ENCODE measurements around the gene HPX. TPM values are rescaled to one million over a fixed set of nuclear protein-coding genes. Genes with fewer than 3 reads are reported as not detected.

Gene HPX
- total RNA-seq, 1 donor from 2014 or later = not detected

- DNase-seq (ENCODE audit: low read depth in 2 of 2) = peak; percentile 94 to 95
These were observed 28.1 kb upstream of the HPX start for GRCh38 chr11:6468712-6469495.

- no peak for DNase-seq (ENCODE audit: low read depth in 2 of 2)
These were observed 18.3 kb upstream of the HPX start for GRCh38 chr11:6459099-6459450.

GRCh38 chr11:6458352-6459098 is 17.7 kb upstream of the HPX start:
- DNase-seq (ENCODE audit: low read depth in 2 of 2) = no peak

- no peak for DNase-seq (ENCODE audit: low read depth in 2 of 2)
These were observed 17.0 kb upstream of the HPX start for GRCh38 chr11:6457581-6458320.

- DNase-seq (ENCODE audit: low read depth in 2 of 2) = no peak
These were observed 15.7 kb upstream of the HPX start for GRCh38 chr11:6456361-6457073.

- no peak for DNase-seq (ENCODE audit: low read depth in 2 of 2)
These were observed 14.3 kb upstream of the HPX start for GRCh38 chr11:6455070-6455469.

GRCh38 chr11:6453152-6453551 is 12.4 kb upstream of the HPX start:
- no peak for DNase-seq (ENCODE audit: low read depth in 2 of 2)

- no peak for DNase-seq (ENCODE audit: low read depth in 2 of 2)
These were observed 11.4 kb upstream of the HPX start for GRCh38 chr11:6452219-6452618.

- DNase-seq (ENCODE audit: low read depth in 2 of 2) = no peak
These were observed 7.8 kb upstream of the HPX start for GRCh38 chr11:6448574-6448973.

- peak; percentile 58 to 67 for DNase-seq (ENCODE audit: low read depth in 2 of 2)
These were observed 2.6 kb upstream of the HPX start for GRCh38 chr11:6443269-6444003.

GRCh38 chr11:6442441-6442840 is 1.7 kb upstream of the HPX start:
- DNase-seq (ENCODE audit: low read depth in 2 of 2) = no peak

GRCh38 chr11:6438979-6439571 is 1.7 kb downstream of the HPX start:
- DNase-seq (ENCODE audit: low read depth in 2 of 2) = peak; percentile 73 to 83

- DNase-seq (ENCODE audit: low read depth in 2 of 2) = no peak
These were observed 2.8 kb downstream of the HPX start for GRCh38 chr11:6437993-6438392.

- no peak for DNase-seq (ENCODE audit: low read depth in 2 of 2)
These were observed 3.4 kb downstream of the HPX start for GRCh38 chr11:6437423-6437822.

- no peak for DNase-seq (ENCODE audit: low read depth in 2 of 2)
These were observed 6.7 kb downstream of the HPX start for GRCh38 chr11:6433998-6434660.

GRCh38 chr11:6431861-6432260 is 8.9 kb downstream of the HPX start:
- DNase-seq (ENCODE audit: low read depth in 2 of 2) = no peak

GRCh38 chr11:6427516-6427915 is 13.3 kb downstream of the HPX start:
- DNase-seq (ENCODE audit: low read depth in 2 of 2) = no peak

- DNase-seq (ENCODE audit: low read depth in 2 of 2) = no peak
These were observed 20.1 kb downstream of the HPX start for GRCh38 chr11:6420677-6421076.

GRCh38 chr11:6419009-6419631 is 21.7 kb downstream of the HPX start, which contains the start of gene APBB1:
Gene APBB1, minus strand, starts transcription at chr11:6419094. Its CDS starts 7,747 bp downstream, at chr11:6411347.
- peak; percentile 64 to 70 for DNase-seq (ENCODE audit: low read depth in 2 of 2)

Data from lung microvascular endothelial cell (primary cell).